SJSA1 (cell line): ENCODE measurements around the gene FHIT. TPM values are rescaled to one million over a fixed set of nuclear protein-coding genes. Genes with fewer than 3 reads are reported as not detected.

Source experiments
- DNase-seq, 2 experiments: peaks; one replicate each; pipeline ENCODE4 v3.0.0-alpha.2; 2015 to 2020; ENCODE audit warnings: low spot score in 2 of 2, low read depth in 1 of 2
- H3K27ac ChIP-seq: fragments of 250-450 bp; sonication (Bioruptor Pico); 2 replicates; pipeline ENCODE4 v1.5.1; 2020; ENCODE audit warnings: mild to moderate bottlenecking, moderate library complexity
- H3K27me3 ChIP-seq: fragments of 250-450 bp; sonication (Bioruptor Pico); replicated peaks from 2 replicates; pipeline ENCODE4 v1.5.1; 2020; ENCODE audit warnings: mild to moderate bottlenecking, moderate library complexity
- H3K36me3 ChIP-seq: fragments of 250-450 bp; sonication (Bioruptor Pico); 2 replicates; pipeline ENCODE4 v1.5.1; 2020; ENCODE audit warnings: mild to moderate bottlenecking
- H3K4me1 ChIP-seq: fragments of 250-450 bp; sonication (Bioruptor Pico); replicated peaks from 2 replicates; pipeline ENCODE4 v1.6.1; 2021; ENCODE audit warnings: mild to moderate bottlenecking
- H3K4me3 ChIP-seq: fragments of 250-450 bp; sonication (Bioruptor Pico); 2 replicates; pipeline ENCODE4 v1.5.1; 2020; ENCODE audit warnings: mild to moderate bottlenecking
- H3K9me3 ChIP-seq: fragments of 250-450 bp; sonication (Bioruptor Pico); replicated peaks from 2 replicates; pipeline ENCODE4 v1.5.1; 2020; ENCODE audit warnings: mild to moderate bottlenecking
- total RNA-seq: library from RNA; depleted of rRNA; stranded (reverse); fragments of >200 nt; shearing (Covaris generic); gene quantifications from 2 replicates; pipeline ENCODE4 v1.2.3, GENCODE V29; 2014

The FHIT gene
- total RNA-seq, 1 experiment from 2014 or later = not detected

GRCh38 chr3:60027335-60027734 is 1223.9 kb downstream of the FHIT start:
- DNase-seq = no peak
- H3K9me3 ChIP-seq = no peaks in the 10 kb centered on the region
- no peaks in the 10 kb centered on the region for H3K36me3 ChIP-seq
- H3K27ac ChIP-seq = no peak overlapping the region
- no peaks in the 10 kb centered on the region for H3K27me3 ChIP-seq
- no peaks in the 10 kb centered on the region for H3K4me1 ChIP-seq
- no peak overlapping the region for H3K4me3 ChIP-seq

GRCh38 chr3:60025096-60026050 is 1225.9 kb downstream of the FHIT start:
- Histone ChIP-seq H3K27me3 (no peaks in the 10 kb centered on the region), H3K27ac (no peak overlapping the region)
- no peak for DNase-seq

GRCh38 chr3:60024400-60024799 is 1226.9 kb downstream of the FHIT start:
- H3K36me3 ChIP-seq = no peaks in the 10 kb centered on the region
- no peaks in the 10 kb centered on the region for H3K4me1 ChIP-seq
- H3K9me3 ChIP-seq = no peaks in the 10 kb centered on the region
- no peaks in the 10 kb centered on the region for H3K27me3 ChIP-seq
- no peak for DNase-seq
- no peak overlapping the region for H3K4me3 ChIP-seq
- no peak overlapping the region for H3K27ac ChIP-seq

More at GRCh38 chr3:60025096-60026050, 1225.9 kb downstream of the FHIT start:
- Histone ChIP-seq H3K36me3 (no peaks in the 10 kb centered on the region), H3K4me3 (no peak overlapping the region), H3K9me3 (no peaks in the 10 kb centered on the region), H3K4me1 (no peaks in the 10 kb centered on the region)

GRCh38 chr3:60023189-60023588 is 1228.1 kb downstream of the FHIT start:
- Histone ChIP-seq H3K27me3 (no peaks in the 10 kb centered on the region), H3K4me3 (no peak overlapping the region), H3K9me3 (no peaks in the 10 kb centered on the region), H3K36me3 (no peaks in the 10 kb centered on the region), H3K27ac (no peak overlapping the region), H3K4me1 (no peaks in the 10 kb centered on the region)
- no peak for DNase-seq

- Histone ChIP-seq H3K9me3 (no peaks in the 10 kb centered on the region), H3K36me3 (no peaks in the 10 kb centered on the region), H3K4me3 (no peak overlapping the region), H3K27me3 (no peaks in the 10 kb centered on the region), H3K27ac (no peak overlapping the region), H3K4me1 (no peaks in the 10 kb centered on the region)
- DNase-seq = no peak
Measured at GRCh38 chr3:60017631-60018030, 1233.6 kb downstream of the FHIT start.

GRCh38 chr3:60015032-60015705 is 1236.1 kb downstream of the FHIT start:
- no peak for DNase-seq
- no peak overlapping the region for H3K4me3 ChIP-seq
- H3K27ac ChIP-seq = no peak overlapping the region
- H3K9me3 ChIP-seq = no peaks in the 10 kb centered on the region
- H3K4me1 ChIP-seq = no peaks in the 10 kb centered on the region
- no peaks in the 10 kb centered on the region for H3K27me3 ChIP-seq
- no peaks in the 10 kb centered on the region for H3K36me3 ChIP-seq

GRCh38 chr3:60013241-60013640 is 1238.0 kb downstream of the FHIT start:
- no peak overlapping the region for H3K4me3 ChIP-seq
- no peak overlapping the region for H3K27ac ChIP-seq
- DNase-seq = no peak
- H3K27me3 ChIP-seq = no peaks in the 10 kb centered on the region
- no peaks in the 10 kb centered on the region for H3K9me3 ChIP-seq
- no peaks in the 10 kb centered on the region for H3K36me3 ChIP-seq
- H3K4me1 ChIP-seq = no peaks in the 10 kb centered on the region

- Histone ChIP-seq H3K9me3 (no peaks in the 10 kb centered on the region), H3K36me3 (no peaks in the 10 kb centered on the region), H3K27ac (no peak overlapping the region), H3K27me3 (no peaks in the 10 kb centered on the region), H3K4me3 (no peak overlapping the region), H3K4me1 (no peaks in the 10 kb centered on the region)
- no peak for DNase-seq
Measured at GRCh38 chr3:60011218-60011617, 1240.0 kb downstream of the FHIT start.

- Histone ChIP-seq H3K27me3 (no peaks in the 10 kb centered on the region), H3K4me1 (no peaks in the 10 kb centered on the region), H3K27ac (no peak overlapping the region), H3K4me3 (no peak overlapping the region), H3K36me3 (no peaks in the 10 kb centered on the region), H3K9me3 (no peaks in the 10 kb centered on the region)
- DNase-seq = no peak
Measured at GRCh38 chr3:60010781-60011180, 1240.5 kb downstream of the FHIT start.

- Histone ChIP-seq H3K36me3 (no peaks in the 10 kb centered on the region), H3K4me1 (no peaks in the 10 kb centered on the region), H3K9me3 (no peaks in the 10 kb centered on the region), H3K27me3 (no peaks in the 10 kb centered on the region), H3K4me3 (no peak overlapping the region), H3K27ac (no peak overlapping the region)
- DNase-seq = no peak
Measured at GRCh38 chr3:60009931-60010478, 1241.2 kb downstream of the FHIT start.

GRCh38 chr3:60001369-60001768 is 1249.9 kb downstream of the FHIT start:
- no peak for DNase-seq
- H3K27ac ChIP-seq = no peak overlapping the region
- 0 out of 2 replicates have a peak, but pooled peaks cover 3% of the 10 kb centered on the region for H3K27me3 ChIP-seq
- no peaks in the 10 kb centered on the region for H3K9me3 ChIP-seq
- H3K4me3 ChIP-seq = no peak overlapping the region
- H3K4me1 ChIP-seq = no peaks in the 10 kb centered on the region
- H3K36me3 ChIP-seq = no peaks in the 10 kb centered on the region

- Histone ChIP-seq H3K27me3 (0 out of 2 replicates have a peak, but pooled peaks cover 3% of the 10 kb centered on the region), H3K9me3 (no peaks in the 10 kb centered on the region), H3K4me3 (no peak overlapping the region), H3K27ac (no peak overlapping the region), H3K4me1 (no peaks in the 10 kb centered on the region), H3K36me3 (no peaks in the 10 kb centered on the region)
- DNase-seq = no peak
Measured at GRCh38 chr3:60000311-60001105, 1250.7 kb downstream of the FHIT start.

GRCh38 chr3:59998058-59998457 is 1253.2 kb downstream of the FHIT start:
- Histone ChIP-seq H3K9me3 (no peaks in the 10 kb centered on the region), H3K27ac (no peak overlapping the region), H3K27me3 (0 out of 2 replicates have a peak, but pooled peaks cover 3% of the 10 kb centered on the region), H3K36me3 (no peaks in the 10 kb centered on the region), H3K4me3 (no peak overlapping the region), H3K4me1 (no peaks in the 10 kb centered on the region)
- DNase-seq = no peak
